GM21526 (cell line): ENCODE data around the gene PDCD7.
A peak's percentile ranks its signal among the peaks of the same experiment; 100 is the strongest.
"Not testable (repeated sequence)": the region's sequence is repeated elsewhere in the genome, so short reads cannot be mapped to it uniquely, and the experiment has no call there.

Experiments
- ATAC-seq: cut with Tn5 transposase; IDR thresholded peaks from one replicate; pipeline ENCODE4 v1.9.1; 2021; ENCODE audit warnings: moderate library complexity; ENCODE audit not compliant: unreplicated experiment, low FRiP score

The PDCD7 gene, protein sequence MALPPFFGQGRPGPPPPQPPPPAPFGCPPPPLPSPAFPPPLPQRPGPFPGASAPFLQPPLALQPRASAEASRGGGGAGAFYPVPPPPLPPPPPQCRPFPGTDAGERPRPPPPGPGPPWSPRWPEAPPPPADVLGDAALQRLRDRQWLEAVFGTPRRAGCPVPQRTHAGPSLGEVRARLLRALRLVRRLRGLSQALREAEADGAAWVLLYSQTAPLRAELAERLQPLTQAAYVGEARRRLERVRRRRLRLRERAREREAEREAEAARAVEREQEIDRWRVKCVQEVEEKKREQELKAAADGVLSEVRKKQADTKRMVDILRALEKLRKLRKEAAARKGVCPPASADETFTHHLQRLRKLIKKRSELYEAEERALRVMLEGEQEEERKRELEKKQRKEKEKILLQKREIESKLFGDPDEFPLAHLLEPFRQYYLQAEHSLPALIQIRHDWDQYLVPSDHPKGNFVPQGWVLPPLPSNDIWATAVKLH

DNA sequence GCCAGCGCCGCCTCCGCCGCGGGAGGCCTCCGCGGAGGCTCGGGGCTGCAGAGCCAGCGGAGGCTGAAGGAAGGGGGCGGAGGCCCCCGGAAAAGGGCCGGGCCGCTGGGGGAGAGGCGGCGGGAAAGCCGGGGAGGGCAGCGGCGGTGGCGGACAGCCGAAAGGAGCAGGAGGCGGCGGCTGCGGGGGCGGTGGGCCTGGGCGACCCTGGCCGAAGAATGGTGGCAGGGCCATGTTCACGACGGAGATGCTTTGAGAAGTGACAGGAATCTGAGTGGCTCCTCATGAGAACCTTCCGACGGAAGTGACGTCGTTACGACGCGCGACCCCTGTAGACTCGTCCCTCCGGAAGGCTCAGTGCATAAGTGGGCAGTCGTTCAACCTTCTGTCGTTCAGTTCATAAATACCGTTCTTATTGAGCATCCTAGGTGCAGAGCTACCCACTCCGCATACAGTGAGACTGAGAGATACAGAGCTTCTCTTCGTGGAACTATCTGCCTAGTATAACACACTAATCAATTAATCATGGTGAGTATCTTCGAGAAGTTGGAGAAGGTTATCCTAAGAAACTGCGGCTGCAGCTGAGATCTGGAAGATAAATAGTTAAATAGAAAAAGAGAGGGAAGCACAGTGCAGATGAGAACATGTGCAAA lies at the start of gene PDCD7:
PDCD7 (minus strand) TSS at position 261 of the 653 bp plus-strand sequence; CDS start at position 234, 27 bp downstream.
- ATAC-seq: peak; percentile 83

DNA sequence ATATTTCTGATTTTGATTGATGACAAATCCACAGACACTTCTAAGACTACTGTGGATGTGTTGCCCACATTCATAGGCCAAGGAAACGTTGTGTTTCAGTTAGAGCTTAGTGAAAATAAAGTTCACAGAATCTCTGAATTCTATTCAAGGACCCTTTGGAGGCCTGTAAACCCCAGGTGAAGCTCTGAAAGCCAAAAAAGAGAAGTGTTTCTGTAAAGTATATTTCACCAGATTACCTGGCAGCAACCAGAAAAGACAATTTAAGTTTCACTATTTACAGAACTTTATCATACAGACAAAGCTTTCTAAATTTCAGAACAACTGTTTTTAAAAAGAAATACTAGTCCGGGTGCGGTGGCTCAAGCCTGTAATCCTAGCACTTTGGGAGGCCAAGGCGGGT lies 48.9 kb upstream of the PDCD7 start:
- ATAC-seq: no peak

DNA sequence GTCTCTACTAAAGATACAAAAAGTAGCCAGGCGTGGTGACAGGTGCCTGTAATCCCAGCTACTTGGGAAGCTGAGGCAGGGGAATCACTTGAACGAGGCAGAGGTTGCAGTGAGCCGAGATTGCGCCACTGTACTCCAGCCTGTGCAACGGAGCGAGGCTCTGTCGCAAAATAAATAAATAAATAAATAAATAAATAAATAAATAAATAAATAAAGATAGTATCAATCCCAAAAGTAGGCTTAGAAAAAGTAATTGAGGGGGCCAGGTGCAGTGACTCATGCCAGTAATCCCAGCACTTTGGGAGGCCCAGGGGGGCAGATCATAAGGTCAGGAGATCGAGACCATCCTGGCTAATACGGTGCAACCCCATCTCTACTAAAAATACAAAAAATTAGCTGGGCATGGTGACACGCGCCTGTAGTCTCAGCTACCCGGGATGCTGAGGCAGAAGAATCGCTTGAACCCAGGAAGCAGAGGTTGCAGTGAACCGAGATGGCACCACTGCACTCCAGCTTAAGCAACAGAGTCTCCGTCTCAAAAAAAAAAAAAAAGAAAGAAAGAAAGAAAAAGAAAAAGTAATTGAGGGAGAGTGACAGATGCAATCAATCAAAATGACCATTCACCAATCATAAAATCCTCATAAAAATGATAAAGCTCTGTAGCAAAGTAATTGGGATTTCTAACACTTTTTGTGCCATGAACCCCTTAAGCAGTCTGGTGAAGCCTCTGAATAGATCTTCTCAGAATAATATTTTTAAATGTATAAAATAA lies 48.2 kb upstream of the PDCD7 start:
- ATAC-seq: not testable (repeated sequence)

DNA sequence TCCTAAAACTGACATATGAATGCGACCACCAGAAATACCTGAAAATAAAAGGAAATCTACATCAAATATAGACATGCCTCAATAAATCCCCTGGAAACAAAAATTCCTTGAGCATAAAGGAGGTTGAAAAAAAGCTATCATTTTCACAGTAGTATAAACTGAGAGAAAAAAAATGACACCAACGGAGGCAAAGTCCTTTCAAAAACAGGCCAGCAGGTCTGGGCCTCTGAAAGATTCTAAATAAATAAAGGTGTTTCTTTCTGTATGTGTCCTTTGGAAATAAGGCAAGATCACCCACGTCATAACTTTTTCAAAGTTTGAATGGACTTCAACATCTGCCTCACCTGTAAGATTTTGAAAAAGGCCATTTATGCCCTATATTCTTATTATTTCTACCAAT lies 46.6 kb upstream of the PDCD7 start:
- no peak for ATAC-seq

DNA sequence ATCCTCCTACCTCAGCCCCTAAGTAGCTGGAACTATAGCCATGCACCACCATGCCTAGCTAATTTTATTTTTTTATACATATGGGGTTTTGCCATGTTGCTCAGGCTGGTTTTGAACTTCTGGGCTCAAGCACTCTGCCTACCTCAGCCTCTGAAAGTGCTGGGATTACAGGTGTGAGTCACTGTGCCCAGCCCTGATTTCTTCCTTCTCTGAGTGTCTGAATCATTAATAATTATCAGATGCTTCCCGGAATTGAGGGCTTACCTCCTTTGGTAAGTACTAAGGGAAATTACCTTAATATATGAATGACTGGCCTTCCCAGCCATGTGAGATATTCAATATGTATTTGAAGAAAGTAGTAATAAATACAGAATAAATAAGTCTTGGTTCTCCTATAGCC lies 44.3 kb upstream of the PDCD7 start:
- no peak for ATAC-seq

DNA sequence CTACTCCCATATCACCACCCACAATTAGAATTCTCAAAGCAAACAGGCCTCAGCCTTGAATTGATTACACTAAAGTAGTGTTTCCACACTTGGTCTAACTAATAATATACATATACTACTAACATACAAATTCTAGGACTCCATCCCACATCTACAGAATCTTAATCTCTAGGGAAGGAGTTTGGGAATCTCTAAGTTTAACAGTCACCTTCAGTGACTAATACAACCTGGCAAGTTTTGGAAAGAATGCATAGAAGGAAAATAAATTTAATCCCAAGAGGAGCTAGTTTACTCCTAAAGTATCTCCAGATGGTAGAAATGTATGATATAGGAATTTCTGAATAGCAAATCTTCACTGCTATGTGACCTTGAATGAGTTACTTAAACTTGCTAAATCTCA lies 42.4 kb upstream of the PDCD7 start:
- no peak for ATAC-seq

DNA sequence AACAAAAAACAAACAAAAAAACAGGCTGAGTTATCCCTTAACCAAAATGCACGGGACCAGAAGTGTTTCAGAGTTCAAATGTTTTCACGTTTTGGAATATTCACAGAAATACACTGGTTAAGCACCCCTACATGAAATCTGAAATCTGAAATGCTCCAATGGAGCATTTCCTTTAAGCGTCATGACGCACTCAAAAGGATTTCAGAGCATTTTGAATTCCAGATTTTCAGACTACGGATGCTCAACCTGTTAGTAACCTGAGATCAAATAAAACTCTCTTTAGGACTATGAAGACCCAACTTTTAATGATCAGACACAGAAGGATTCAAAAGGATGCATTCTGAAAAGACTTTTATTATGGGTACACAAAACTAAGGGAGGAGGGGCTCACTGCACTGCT lies 41.9 kb upstream of the PDCD7 start:
- ATAC-seq: no peak

DNA sequence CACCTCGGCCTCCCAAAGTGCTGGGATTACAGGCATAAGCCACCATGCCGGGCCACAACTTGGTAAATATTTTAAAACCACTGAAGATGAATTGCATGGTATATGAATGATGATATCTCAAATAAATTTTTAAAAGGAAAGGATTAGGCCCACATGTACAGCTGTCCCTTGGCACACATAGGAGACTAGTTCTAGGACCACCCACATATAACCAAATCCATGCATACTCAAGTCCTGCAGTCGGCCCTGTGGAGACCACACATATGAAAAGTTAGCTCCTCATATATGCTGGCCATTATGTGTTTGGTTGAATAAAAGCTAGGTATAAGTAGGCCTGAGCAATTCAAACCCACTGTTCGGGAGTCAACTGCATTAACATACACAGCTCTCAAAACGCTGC lies 40.9 kb upstream of the PDCD7 start:
- ATAC-seq: no peak

DNA sequence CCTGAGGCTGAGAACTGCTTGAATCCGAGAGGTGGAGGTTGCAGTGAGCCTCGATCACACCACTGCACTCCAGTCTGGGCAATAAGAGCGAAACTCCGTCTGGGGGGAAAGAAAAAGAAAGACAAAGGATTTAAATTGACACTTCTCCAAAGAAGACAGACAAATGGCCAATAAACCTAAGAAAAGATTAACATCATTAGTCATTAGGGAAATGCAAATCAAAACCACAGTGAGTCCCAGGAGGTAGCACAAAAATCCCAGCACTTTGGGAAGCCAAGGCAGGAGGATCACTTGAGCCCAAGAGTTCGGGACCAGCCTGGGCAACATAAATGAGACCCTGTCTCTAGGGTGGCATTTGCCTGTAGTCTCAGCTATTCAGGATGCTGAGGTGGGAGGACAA lies 38.9 kb upstream of the PDCD7 start:
- ATAC-seq: no peak

DNA sequence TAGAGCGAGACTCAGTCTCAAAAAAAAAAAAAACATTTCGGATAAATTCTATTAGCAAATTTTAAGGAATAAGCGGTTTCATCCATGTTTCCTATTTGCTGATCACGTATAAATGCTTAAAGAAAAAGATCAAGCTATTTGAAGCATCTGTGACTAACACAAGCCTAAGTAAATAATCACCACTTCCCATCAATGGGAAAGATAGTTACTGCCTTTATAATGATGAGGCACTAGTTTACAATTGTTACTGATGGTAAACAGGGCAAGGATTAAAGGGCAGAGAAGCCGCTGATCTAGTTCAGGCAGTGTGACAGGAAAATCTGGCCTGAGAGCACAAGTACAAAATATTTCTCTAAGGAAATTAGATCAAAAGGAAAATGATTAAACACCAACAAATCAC lies 37.8 kb upstream of the PDCD7 start:
- no peak for ATAC-seq

DNA sequence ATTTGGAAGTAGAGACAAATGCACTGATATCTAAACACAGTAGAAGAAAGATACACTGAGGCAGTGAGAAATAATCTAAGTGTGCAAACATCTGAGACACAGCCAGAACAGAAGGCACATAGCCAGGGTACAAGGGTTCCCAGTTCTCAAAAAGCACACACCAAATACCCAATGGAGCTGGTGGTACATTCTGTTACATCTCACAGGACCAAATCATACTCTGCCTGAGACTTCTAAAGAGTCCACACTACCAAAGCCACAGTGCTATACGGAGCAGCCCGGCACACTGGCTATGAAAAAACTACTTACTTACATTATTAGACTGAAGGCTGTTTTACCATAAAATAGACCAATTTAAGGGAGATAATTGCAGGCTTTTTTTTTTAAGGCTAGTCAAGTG lies 32.3 kb upstream of the PDCD7 start:
- no peak for ATAC-seq

DNA sequence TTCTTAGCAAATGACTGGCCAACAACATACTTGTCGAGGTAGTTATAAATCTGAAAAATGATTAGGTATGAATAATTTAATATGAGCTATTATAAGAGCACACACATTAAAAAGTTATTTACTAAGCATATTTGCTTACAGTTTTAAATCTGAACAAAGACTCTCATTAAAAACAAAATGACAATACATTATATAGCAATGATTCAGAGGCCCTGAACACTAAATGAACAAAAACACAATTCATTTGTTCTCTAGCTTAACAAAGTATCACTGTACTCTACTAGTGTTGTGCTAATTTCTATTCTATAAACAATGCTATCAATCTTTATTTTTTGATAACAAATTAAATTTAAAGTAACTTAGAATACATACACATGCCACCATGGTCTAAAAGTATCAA lies 30.5 kb upstream of the PDCD7 start:
- ATAC-seq: no peak

DNA sequence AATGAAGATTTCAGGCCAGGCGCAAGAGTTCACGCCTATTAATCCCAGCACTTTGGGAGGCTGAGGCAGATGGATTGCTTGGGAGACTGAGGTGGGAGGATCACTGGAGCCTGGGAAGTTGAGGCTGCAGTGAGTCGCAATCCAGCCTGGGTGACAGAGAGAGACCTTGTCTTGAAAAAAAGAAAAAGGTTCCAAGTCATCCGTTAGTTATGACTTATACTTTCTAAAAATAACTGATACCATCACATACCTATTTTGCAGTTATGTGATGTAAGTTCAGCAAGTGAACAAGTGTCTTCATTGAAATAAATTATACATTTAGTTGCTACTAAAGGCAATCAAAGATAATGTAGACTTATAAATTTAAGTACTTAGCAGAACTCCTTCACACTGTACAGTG lies 29.4 kb upstream of the PDCD7 start:
- ATAC-seq: no peak

DNA sequence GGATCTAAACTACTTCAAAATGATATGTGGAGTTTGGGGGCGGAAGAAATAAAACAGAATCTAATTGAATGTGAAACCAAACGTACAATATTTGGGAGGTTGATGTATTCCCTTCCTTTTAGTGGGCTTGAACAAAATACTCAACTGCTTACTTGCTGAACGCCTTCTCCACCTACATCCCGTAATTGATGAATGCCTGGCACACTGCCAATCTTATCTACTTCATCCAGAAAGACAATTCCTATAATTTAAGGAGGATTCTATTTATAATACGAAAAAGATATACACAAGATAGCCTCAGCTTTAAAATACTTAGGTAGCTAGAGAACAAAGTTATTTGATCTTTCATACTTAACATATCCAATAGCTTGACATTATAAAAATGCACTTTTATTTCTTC lies 23.1 kb upstream of the PDCD7 start:
- no peak for ATAC-seq

DNA sequence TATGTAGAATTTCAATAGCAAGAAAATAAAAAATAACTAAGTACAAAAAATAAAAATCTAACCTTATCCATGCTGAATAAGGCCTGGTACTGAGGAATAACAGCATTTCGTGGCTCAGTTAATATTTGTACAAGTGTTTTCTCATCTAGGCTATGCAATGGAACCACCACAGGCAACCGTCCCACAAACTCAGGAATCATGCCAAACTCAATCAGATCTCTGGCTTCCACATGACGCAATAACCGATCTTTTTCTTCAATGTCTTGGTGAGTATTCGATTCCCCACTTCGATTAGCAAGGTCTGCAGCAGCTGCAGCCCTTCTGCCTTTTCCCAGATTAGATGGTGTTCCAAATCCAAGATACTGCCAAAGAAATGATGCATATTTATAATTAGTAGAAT lies 21.1 kb upstream of the PDCD7 start:
- ATAC-seq: no peak

DNA sequence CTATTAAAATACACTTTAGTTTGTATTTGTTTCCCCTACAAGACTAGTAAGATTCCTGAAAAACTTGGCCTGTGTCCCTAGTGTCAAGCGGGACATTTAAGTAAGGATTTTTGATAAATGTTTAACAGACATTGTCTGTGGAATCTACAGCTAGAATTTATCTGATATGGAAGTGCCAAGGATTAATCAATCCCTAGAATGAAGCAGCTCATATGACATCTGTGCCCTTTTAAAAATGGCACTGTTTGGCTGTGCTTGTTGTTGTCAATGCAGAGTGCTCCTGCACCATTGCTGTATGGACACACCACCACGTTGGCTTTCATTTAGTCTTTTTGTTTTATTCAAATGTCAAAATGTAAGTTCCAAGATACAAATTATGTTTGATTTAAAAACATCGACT lies 14.3 kb upstream of the PDCD7 start:
- ATAC-seq: no peak

DNA sequence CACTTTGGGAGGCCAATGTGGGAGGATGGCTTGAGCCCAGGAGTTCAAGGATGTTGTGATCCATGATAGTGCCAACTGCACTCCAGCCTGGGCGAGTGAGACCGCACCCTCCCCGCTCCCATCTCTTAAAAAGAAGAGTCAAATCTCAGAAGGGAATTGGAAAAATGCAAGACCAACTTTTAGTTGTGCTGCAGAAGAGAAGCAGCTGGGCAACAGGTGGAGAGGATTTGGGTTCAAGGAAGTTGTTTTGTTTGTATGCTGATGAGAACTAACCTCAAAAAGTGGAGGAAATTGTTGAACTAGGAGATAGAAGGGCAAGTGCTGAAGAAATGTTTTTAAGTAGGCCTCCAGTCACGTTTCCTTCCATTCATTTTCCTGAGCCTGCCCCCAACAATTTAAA lies 12.8 kb upstream of the PDCD7 start:
- no peak for ATAC-seq

DNA sequence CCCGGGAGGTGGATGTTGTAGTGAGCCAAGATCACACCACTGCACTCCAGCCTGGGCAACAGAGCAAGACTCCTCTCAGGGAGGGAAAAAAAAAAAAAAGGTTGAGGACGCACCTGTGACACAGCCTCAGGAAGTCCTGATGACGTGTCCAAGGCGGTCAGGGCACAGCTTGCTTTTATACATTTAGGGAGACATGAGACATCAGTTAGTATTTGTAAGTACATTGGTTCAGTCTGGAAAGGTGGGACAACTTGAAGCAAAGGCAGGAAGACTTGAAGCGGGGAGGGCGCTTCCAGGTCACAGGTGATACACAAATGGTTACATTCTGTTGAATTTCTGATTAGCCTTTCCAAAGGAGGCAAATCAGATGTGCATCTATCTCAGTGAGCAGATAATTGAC lies 5.0 kb upstream of the PDCD7 start:
- ATAC-seq: not testable (repeated sequence)

DNA sequence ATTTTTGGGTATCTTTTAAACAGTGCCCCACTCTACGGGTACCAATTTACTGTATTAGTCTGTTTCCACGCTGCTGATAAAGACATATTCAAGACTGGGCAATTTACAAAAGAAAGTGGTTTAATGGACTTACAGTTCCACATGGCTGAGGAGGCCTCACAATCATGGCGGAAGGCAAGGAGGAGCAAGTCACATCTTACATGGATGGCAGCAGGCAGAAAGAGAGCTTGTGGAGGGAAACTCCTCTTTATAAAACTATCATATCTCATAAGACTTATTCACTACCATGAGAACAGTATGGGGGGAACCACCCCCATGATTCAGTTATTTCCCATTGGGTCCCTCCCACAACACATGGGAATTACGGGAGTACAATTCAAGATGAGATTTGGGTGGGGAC lies 4.3 kb upstream of the PDCD7 start:
- ATAC-seq: not testable (repeated sequence)

DNA sequence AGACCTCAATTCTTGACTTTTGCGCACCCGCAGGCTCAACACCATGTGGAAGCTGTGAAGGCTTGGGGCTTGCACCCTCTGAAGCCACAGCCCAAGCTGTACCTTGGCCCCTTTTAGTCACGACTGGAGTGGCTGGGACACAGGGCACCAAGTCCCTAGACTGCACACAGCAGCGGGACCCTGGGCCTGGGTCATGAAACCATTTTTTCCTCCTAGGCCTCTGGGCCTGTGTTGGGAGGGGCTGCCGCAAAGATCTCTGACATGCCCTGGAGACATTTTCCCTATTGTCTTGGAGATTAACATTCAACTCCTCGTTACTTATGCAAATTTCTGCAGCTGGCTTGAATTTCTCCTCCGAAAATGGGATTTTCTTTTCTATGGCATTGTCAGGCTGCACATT lies 3.5 kb upstream of the PDCD7 start:
- ATAC-seq: not testable (repeated sequence)

DNA sequence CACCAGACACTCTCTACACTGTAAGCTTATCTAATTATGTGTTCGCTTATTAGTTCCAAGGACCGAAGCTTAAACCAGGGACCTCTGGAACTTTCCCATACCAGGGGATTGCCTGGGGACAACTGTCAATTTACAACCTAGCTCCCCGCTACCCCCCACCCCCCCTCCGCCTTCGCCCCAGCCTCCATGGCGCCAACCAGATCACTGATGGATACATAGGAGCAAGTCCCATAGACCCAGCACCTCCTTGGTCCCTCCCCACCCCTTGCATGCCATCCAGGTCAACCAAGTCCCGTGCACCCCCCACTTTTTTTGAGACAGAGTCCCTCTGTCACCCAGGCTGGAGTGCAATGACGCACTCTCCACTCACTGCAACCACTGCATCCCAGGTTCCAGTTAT lies 930 bp upstream of the PDCD7 start:
- no peak for ATAC-seq
